ENCODE measurements around the gene RNU1-3. TPM values are rescaled to one million over a fixed set of nuclear protein-coding genes. Genes with fewer than 3 reads are reported as not detected.
"Not testable (repeated sequence)": the region's sequence is repeated elsewhere in the genome, so short reads cannot be mapped to it uniquely, and the experiment has no call there.

The RNU1-3 gene
- total and polyA plus RNA-seq, 2 donors (not counting 1 experiment from before 2014, with no cell fraction given): 3,997 TPM; not detected in 1

DNA sequence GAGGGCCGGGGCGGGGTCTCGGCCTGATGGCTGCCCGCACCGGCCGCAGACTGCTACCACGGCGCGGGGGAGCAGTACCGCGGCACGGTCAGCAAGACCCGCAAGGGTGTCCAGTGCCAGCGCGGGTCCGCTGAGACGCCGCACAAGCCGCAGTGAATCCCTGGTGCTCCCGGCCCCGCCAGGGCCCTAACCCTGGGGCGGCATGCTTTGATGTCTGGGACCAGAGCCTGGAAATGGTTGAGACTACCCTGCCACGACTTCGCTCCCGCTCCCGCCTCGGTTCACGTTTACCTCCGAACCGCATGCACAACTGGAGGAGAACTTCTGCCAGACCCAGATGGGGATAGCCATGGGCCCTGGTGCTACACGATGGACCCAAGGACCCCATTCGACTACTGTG is 18.5 kb downstream of the RNU1-3 start:
- H3K4me2 ChIP-seq (ENCODE audit: extremely low read depth, insufficient read depth, low read length); H3K36me3 ChIP-seq (ENCODE audit: control insufficient read depth, insufficient read depth, low read length); H3K4me1 ChIP-seq (ENCODE audit: control insufficient read depth, extremely low read depth, insufficient read depth, low read length); H3K4me3 ChIP-seq (replicated peaks in 1 of 4; ENCODE audit: control extremely low read depth in 1 of 4, insufficient read depth in 1 of 4, low read depth in 3 of 4, low read length in 4 of 4); H2AFZ ChIP-seq (ENCODE audit: low read length); H4K20me1 ChIP-seq (ENCODE audit: control insufficient read depth, extremely low read depth, insufficient read depth, low read length); DNase-seq (ENCODE audit: low read depth in 2 of 2); H3K9ac ChIP-seq (ENCODE audit: insufficient read depth, low read length); H3K27me3 ChIP-seq (ENCODE audit: control insufficient read depth, insufficient read depth, low read length); H3K9me3 ChIP-seq (ENCODE audit: control insufficient read depth, insufficient read depth, low read depth, low read length); H3K79me2 ChIP-seq (ENCODE audit: control insufficient read depth, insufficient read depth, low read length); H3K27ac ChIP-seq (ENCODE audit: insufficient read depth, low read length): not testable (repeated sequence)
- peak; percentile 56 for TF ChIP-seq EZH2 (IDR thresholded peaks at IDR 0.05; ENCODE audit: low read length, missing control alignments)

GRCh38 chr1:16647179-16648176 is 19.3 kb downstream of the RNU1-3 start:
- not testable (repeated sequence) for H4K20me1 ChIP-seq (ENCODE audit: control insufficient read depth, extremely low read depth, insufficient read depth, low read length); H3K27ac ChIP-seq (ENCODE audit: insufficient read depth, low read length); H3K9ac ChIP-seq (ENCODE audit: insufficient read depth, low read length); H3K27me3 ChIP-seq (ENCODE audit: control insufficient read depth, insufficient read depth, low read length); H2AFZ ChIP-seq (ENCODE audit: low read length); DNase-seq (ENCODE audit: low read depth in 2 of 2); H3K4me2 ChIP-seq (ENCODE audit: extremely low read depth, insufficient read depth, low read length); H3K9me3 ChIP-seq (ENCODE audit: control insufficient read depth, insufficient read depth, low read depth, low read length); H3K4me1 ChIP-seq (ENCODE audit: control insufficient read depth, extremely low read depth, insufficient read depth, low read length); H3K36me3 ChIP-seq (ENCODE audit: control insufficient read depth, insufficient read depth, low read length); H3K4me3 ChIP-seq (replicated peaks in 1 of 4; ENCODE audit: control extremely low read depth in 1 of 4, insufficient read depth in 1 of 4, low read depth in 3 of 4, low read length in 4 of 4)
- peak; percentile 11 for TF ChIP-seq EZH2 (IDR thresholded peaks at IDR 0.05; ENCODE audit: low read length, missing control alignments)
- H3K79me2 ChIP-seq (ENCODE audit: control insufficient read depth, insufficient read depth, low read length): peaks cover 16% of the 10 kb centered on the region

DNA sequence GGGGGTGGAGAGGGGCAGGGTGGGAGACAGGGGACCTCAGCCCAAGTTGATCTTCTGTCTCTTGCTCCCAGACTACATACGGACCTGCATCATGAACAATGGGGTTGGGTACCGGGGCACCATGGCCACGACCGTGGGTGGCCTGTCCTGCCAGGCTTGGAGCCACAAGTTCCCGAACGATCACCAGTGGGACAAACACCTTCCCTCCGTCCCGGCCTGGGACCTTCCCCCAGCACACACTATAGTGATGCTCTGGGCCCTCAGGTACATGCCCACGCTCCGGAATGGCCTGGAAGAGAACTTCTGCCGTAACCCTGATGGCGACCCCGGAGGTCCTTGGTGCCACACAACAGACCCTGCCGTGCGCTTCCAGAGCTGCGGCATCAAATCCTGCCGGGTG is 20.0 kb downstream of the RNU1-3 start:
- H3K4me1 ChIP-seq (ENCODE audit: control insufficient read depth, extremely low read depth, insufficient read depth, low read length): not testable (repeated sequence)

GRCh38 chr1:16646061-16646664 is 20.6 kb downstream of the RNU1-3 start:
- H3K79me2 ChIP-seq (ENCODE audit: control insufficient read depth, insufficient read depth, low read length): peaks cover 19% of the 10 kb centered on the region
- H3K27ac ChIP-seq (ENCODE audit: insufficient read depth, low read length); H3K4me3 ChIP-seq (replicated peaks in 1 of 4; ENCODE audit: control extremely low read depth in 1 of 4, insufficient read depth in 1 of 4, low read depth in 3 of 4, low read length in 4 of 4); H3K9me3 ChIP-seq (ENCODE audit: control insufficient read depth, insufficient read depth, low read depth, low read length); H4K20me1 ChIP-seq (ENCODE audit: control insufficient read depth, extremely low read depth, insufficient read depth, low read length); H3K4me1 ChIP-seq (ENCODE audit: control insufficient read depth, extremely low read depth, insufficient read depth, low read length); H3K9ac ChIP-seq (ENCODE audit: insufficient read depth, low read length); H3K4me2 ChIP-seq (ENCODE audit: extremely low read depth, insufficient read depth, low read length); H3K27me3 ChIP-seq (ENCODE audit: control insufficient read depth, insufficient read depth, low read length); DNase-seq (ENCODE audit: low read depth in 2 of 2); H2AFZ ChIP-seq (ENCODE audit: low read length); H3K36me3 ChIP-seq (ENCODE audit: control insufficient read depth, insufficient read depth, low read length): not testable (repeated sequence)

More for the DNA sequence above, 20.0 kb downstream of the RNU1-3 start:
- not testable (repeated sequence) for H3K36me3 ChIP-seq (ENCODE audit: control insufficient read depth, insufficient read depth, low read length); H3K27ac ChIP-seq (ENCODE audit: insufficient read depth, low read length); H3K4me3 ChIP-seq (replicated peaks in 1 of 4; ENCODE audit: control extremely low read depth in 1 of 4, insufficient read depth in 1 of 4, low read depth in 3 of 4, low read length in 4 of 4); H2AFZ ChIP-seq (ENCODE audit: low read length); DNase-seq (ENCODE audit: low read depth in 2 of 2); H3K9ac ChIP-seq (ENCODE audit: insufficient read depth, low read length); H3K27me3 ChIP-seq (ENCODE audit: control insufficient read depth, insufficient read depth, low read length); H3K9me3 ChIP-seq (ENCODE audit: control insufficient read depth, insufficient read depth, low read depth, low read length); H3K4me2 ChIP-seq (ENCODE audit: extremely low read depth, insufficient read depth, low read length); H4K20me1 ChIP-seq (ENCODE audit: control insufficient read depth, extremely low read depth, insufficient read depth, low read length)
- H3K79me2 ChIP-seq (ENCODE audit: control insufficient read depth, insufficient read depth, low read length): peaks cover 17% of the 10 kb centered on the region

DNA sequence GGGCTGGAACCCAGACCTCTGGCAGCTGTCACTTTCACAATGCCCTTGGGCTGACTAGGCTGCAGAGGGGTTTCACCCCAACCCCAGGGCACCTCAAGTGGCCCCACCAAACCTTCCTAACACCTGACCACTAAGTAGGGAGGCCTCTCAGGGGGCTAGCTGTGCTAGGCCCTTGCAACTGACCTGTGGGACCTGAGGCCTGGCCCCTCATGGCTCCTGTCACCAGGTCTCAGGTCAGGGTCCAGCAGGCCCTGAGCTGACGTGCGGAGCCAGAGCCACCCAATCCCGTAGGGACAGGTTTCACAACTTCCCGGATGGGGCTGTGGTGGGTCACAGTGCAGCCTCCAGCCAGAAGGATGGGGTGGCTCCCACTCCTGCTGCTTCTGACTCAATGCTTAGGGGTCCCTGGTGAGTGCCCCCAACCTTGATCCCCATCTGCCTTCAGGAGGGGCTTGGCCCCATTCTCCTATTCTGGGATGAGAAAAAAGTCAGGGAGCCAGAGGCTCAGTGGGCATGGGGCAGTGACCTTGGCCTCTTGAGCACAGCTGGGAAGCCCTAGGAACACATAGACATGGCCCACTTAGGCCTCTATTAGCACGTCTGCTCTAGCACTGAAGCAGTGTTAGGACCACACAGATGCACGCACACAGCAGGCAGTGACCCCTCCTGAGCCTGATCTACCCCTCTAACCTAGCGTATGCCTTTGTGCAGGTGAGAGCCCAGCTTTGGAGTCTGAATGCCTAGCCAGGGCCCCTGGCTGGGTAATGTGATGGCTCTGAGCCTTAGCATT is 21.3 kb downstream of the RNU1-3 start:
- not testable (repeated sequence) for H3K4me2 ChIP-seq (ENCODE audit: extremely low read depth, insufficient read depth, low read length); H3K27ac ChIP-seq (ENCODE audit: insufficient read depth, low read length); DNase-seq (ENCODE audit: low read depth in 2 of 2); H3K36me3 ChIP-seq (ENCODE audit: control insufficient read depth, insufficient read depth, low read length); H4K20me1 ChIP-seq (ENCODE audit: control insufficient read depth, extremely low read depth, insufficient read depth, low read length); H3K4me1 ChIP-seq (ENCODE audit: control insufficient read depth, extremely low read depth, insufficient read depth, low read length); H3K9me3 ChIP-seq (ENCODE audit: control insufficient read depth, insufficient read depth, low read depth, low read length); H3K27me3 ChIP-seq (ENCODE audit: control insufficient read depth, insufficient read depth, low read length); H3K9ac ChIP-seq (ENCODE audit: insufficient read depth, low read length)
- Histone ChIP-seq H2AFZ (ENCODE audit: low read length) (peak overlapping the region; percentile 91), H3K4me3 (replicated peaks in 1 of 4; ENCODE audit: control extremely low read depth in 1 of 4, insufficient read depth in 1 of 4, low read depth in 3 of 4, low read length in 4 of 4) (peak overlapping the region in 1 of 4 experiments; percentile 72), H3K79me2 (ENCODE audit: control insufficient read depth, insufficient read depth, low read length) (peaks cover 20% of the 10 kb centered on the region)
